Adrenal gland (tissue), 19 donors: ENCODE data around the gene TPBGL. TPM values are rescaled to one million over a fixed set of nuclear protein-coding genes. Genes with fewer than 3 reads are reported as not detected.
A peak's percentile ranks its signal among the peaks of the same experiment; 100 is the strongest.

Experiments used
- DNase-seq, 7 donors: peaks; one replicate each; pipeline ENCODE4 v3.0.0-alpha.2; 2019 to 2020
- H3K27ac ChIP-seq, 5 donors: fragments of 200-600 bp; sonication (generic) in 4 of 5; 1 replicate in 3 of 5; 2 replicates in 2 of 5; pipeline versions ENCODE4 v1.5.1 to v1.8.0; 2016 to 2020; ENCODE audit warnings: mild to moderate bottlenecking in 1 of 5
- H3K27me3 ChIP-seq: fragments of 200-600 bp; 2 replicates; pipeline ENCODE4 v1.8.0; 2021
- H3K36me3 ChIP-seq, 2 donors: fragments of 200-600 bp; replicated peaks in 1 of 2; 1 replicate in 1 of 2; 2 replicates in 1 of 2; pipeline versions ENCODE4 v1.5.1 to v1.8.0; 2018 to 2022
- H3K4me1 ChIP-seq, 2 donors: fragments of 200-600 bp; replicated peaks in 1 of 2; 1 replicate in 1 of 2; 2 replicates in 1 of 2; pipeline versions ENCODE4 v1.5.1 to v1.8.0; 2018 to 2021
- H3K4me3 ChIP-seq, 4 donors: fragments of 200-600 bp; sonication (generic) in 3 of 4; one replicate each; pipeline ENCODE4 v1.5.1; 2016 to 2018
- H3K9me3 ChIP-seq, 3 donors: fragments of 200-600 bp; sonication (generic) in 1 of 3; replicated peaks in 1 of 3; 1 replicate in 2 of 3; 2 replicates in 1 of 3; pipeline versions ENCODE4 v1.5.1 to v1.8.0; 2016 to 2021
- CTCF ChIP-seq, 6 experiments: fragments of 450-650 bp in 4 of 6; fragments of 200-600 bp in 2 of 6; sonication (generic) in 1 of 6; IDR thresholded peaks; 1 replicate in 5 of 6; 2 replicates in 1 of 6; pipeline versions ENCODE4 v1.5.1 to v1.8.0; 2016 to 2021; ENCODE audit warnings: antibody characterized with exemption in 6 of 6, mild to moderate bottlenecking in 2 of 6, moderate library complexity in 1 of 6
- POLR2A ChIP-seq, 2 donors: fragments of 450-650 bp; IDR thresholded peaks; one replicate each; pipeline ENCODE4 v1.6.1; 2017; ENCODE audit warnings: antibody characterized with exemption in 2 of 2, mild to moderate bottlenecking in 2 of 2, moderate library complexity in 1 of 2
- WGBS, 4 donors: extraction: QIAGEN DNeasy Blood & Tissue Kit in 2 of 4; methylation state at CpG; one replicate each; pipeline versions ENCODE4 v1.1.5 to v1.1.7; 2013 to 2017; 5-methylcytosine and 5-hydroxymethylcytosine counted together
- intact Hi-C, 2 donors: fragments of 100-400 bp; cut with DNase I; formaldehyde crosslinking; loops; one replicate each; pipeline versions ENCODE4 v1.14.1 to v1.15.0; 2022 to 2023
- long read RNA-seq, 10 donors: library from polyadenylated mRNA in 3 of 10; unstranded in 2 of 10; stranded (forward) in 1 of 10; transcript quantifications; one replicate each; pipeline ENCODE4 v2.0.0 and lab custom pipeline, GENCODE V29; 2021 to 2026
- polyA plus RNA-seq, 3 donors: library from polyadenylated mRNA; stranded (reverse); fragments of 200-250 nt in 2 of 3; fragments of 350-450 nt in 1 of 3; fragmentation: Illumina TruSeq in 1 of 3; extraction: RNeasy Lipid Tissue Mini Kit (QIAGEN cat#74804) in 1 of 3; gene quantifications; one replicate each; pipeline ENCODE4 v1.2.3, GENCODE V29; 2013 to 2014
- total RNA-seq, 9 donors: library from RNA; depleted of rRNA in 4 of 9; stranded (reverse); fragments of >200 nt in 4 of 9; fragments of 120-200 nt in 1 of 9; fragmentation: NEBNext Ultra II Directional in 1 of 9; extraction: Animal tissue kit (Norgen Biotek cat#: 25700) in 1 of 9; gene quantifications; one replicate each; pipeline versions ENCODE4 v1.1.0 to v1.2.4, GENCODE V29; 2013 to 2023
- donor health status: healthy with polysubstance abuse.
- donor health status: Bipolar disorder and iron deficiency.
- donor health status: DM: yes; HTN: yes; CAD: no.
- donor health status: DM: no; HTN: no; CAD: no.
- donor health status: DM: no; HTN: no; CAD: no.
- donor health status: DM: yes; HTN: yes; CAD: no.

The TPBGL gene
- 1 to 10 TPM in 4 of 9 donors, under 1 TPM in 5; 0.11 to 3.7 (median 0.97) TPM for total RNA-seq
- polyA plus RNA-seq: 1 to 10 TPM; 1.5 to 4.3 (median 3.1) TPM
- long read RNA-seq, donor 1, partial matches to known transcripts: 0 of 1 reads
- long read RNA-seq, donor 1, other reads (novel, unspliced or antisense): 0 of 1 reads
- long read RNA-seq, donor 2: 0 reads
- long read RNA-seq, donor 3: 0 reads
- long read RNA-seq, donor 4: 0 reads
- long read RNA-seq, donor 5, partial matches to known transcripts: 0 of 1 reads
- long read RNA-seq, donor 5, other reads (novel, unspliced or antisense): 0 of 1 reads
- long read RNA-seq, donor 6, partial matches to known transcripts: 0 of 1 reads
- long read RNA-seq, donor 6, other reads (novel, unspliced or antisense): 0 of 1 reads
- long read RNA-seq, donor 7: 0 reads
- long read RNA-seq, donor 8, partial matches to known transcripts: 0 of 1 reads
- long read RNA-seq, donor 8, other reads (novel, unspliced or antisense): 0 of 1 reads
- long read RNA-seq, donor 9: 0 reads
- long read RNA-seq, donor 10, partial matches to known transcripts: 0 of 1 reads
- long read RNA-seq, donor 10, other reads (novel, unspliced or antisense): 0 of 1 reads

GRCh38 chr11:75240311-75241035 is at the start of gene TPBGL:
TSS of gene TPBGL (plus strand) at chr11:75240774. CDS start at chr11:75241050, 276 bp downstream.
- peaks cover 0 to 9% of the 10 kb centered on the region in 2 donors for H3K4me1 ChIP-seq
- H3K27ac ChIP-seq: peak within 1 kb of the TSS in 1 of 5 donors; percentile 30
- no peak for TF ChIP-seq CTCF (IDR thresholded peaks at IDR 0.05)
- no peaks in the 10 kb centered on the region for H3K27me3 ChIP-seq
- H3K36me3 ChIP-seq: no peaks in the 10 kb centered on the region
- WGBS, 4 donors: 2 to 35% (median 9%) methylated on average over 2 to 57 of the region's 58 CpGs
- peak in 3 of 7 donors; percentile 15 to 57 (median 35) for DNase-seq
- H3K4me3 ChIP-seq: peak within 1 kb of the TSS in 2 of 4 donors; percentile 9 to 62
- no peaks in the 10 kb centered on the region for H3K9me3 ChIP-seq
- intact Hi-C loops: loop anchor here (5.0 to 10.0 kb wide), 2 partner anchors 216 to 218 kb away; no protein-coding TSS in a partner anchor

GRCh38 chr11:75191330-75191717 is 49.2 kb upstream of the TPBGL start:
- H3K36me3 ChIP-seq: peaks cover 0 to 19% of the 10 kb centered on the region in 2 donors
- no peak for DNase-seq
- H3K4me1 ChIP-seq: peaks cover 5 to 39% of the 10 kb centered on the region in 2 donors
- H3K4me3 ChIP-seq: no peak overlapping the region
- TF ChIP-seq CTCF (IDR thresholded peaks at IDR 0.05) (no peak), POLR2A (IDR thresholded peaks at IDR 0.05) (no peak)
- intact Hi-C loops: no loop called here
- WGBS, 4 donors: 58 to 88% (median 69%) methylated on average over 1 to 3 of the region's 3 CpGs
- H3K27ac ChIP-seq: peak overlapping the region in 1 of 5 donors; percentile 45
- no peaks in the 10 kb centered on the region for H3K27me3 ChIP-seq
- H3K9me3 ChIP-seq: no peaks in the 10 kb centered on the region

- Histone ChIP-seq H3K9me3 (no peaks in the 10 kb centered on the region), H3K36me3 (peaks cover 0 to 21% of the 10 kb centered on the region in 2 donors), H3K4me1 (peaks cover 5 to 32% of the 10 kb centered on the region in 2 donors), H3K27me3 (no peaks in the 10 kb centered on the region), H3K27ac (peak overlapping the region in 1 of 5 donors; percentile 68), H3K4me3 (no peak overlapping the region)
- intact Hi-C loops: no loop called here
- DNase-seq: no peak
- 91 to 95% (median 94%) methylated on average over 3 to 15 of the region's 15 CpGs for WGBS, 4 donors
- TF ChIP-seq POLR2A (IDR thresholded peaks at IDR 0.05) (no peak), CTCF (IDR thresholded peaks at IDR 0.05) (no peak)
Observed at GRCh38 chr11:75193271-75193670, 47.3 kb upstream of the TPBGL start.

- 50 to 79% (median 56%) methylated on average over 1 to 2 of the region's 2 CpGs for WGBS, 4 donors
- Histone ChIP-seq H3K27me3 (no peaks in the 10 kb centered on the region), H3K4me1 (peaks cover 5 to 28% of the 10 kb centered on the region in 2 donors), H3K4me3 (no peak overlapping the region), H3K9me3 (no peaks in the 10 kb centered on the region), H3K36me3 (peaks cover 0 to 21% of the 10 kb centered on the region in 2 donors), H3K27ac (peak overlapping the region in 2 of 5 donors; percentile 57 to 68)
- no peak for TF ChIP-seq POLR2A (IDR thresholded peaks at IDR 0.05)
- intact Hi-C loops: no loop called here
- DNase-seq: no peak
Observed at GRCh38 chr11:75193711-75194110, 46.9 kb upstream of the TPBGL start.
